Neural progenitor cell (in vitro differentiated cells): Measurements from ENCODE around the gene OLFML2B. TPM values are rescaled to one million over a fixed set of nuclear protein-coding genes. Genes with fewer than 3 reads are reported as not detected.
"Not testable (repeated sequence)": the region's sequence is repeated elsewhere in the genome, so short reads cannot be mapped to it uniquely, and the experiment has no call there.

ENCODE experiments used
- DNase-seq: peaks from one replicate; pipeline ENCODE4 v3.0.0-alpha.2; 2016; ENCODE audit warnings: low spot score
- H2AFZ ChIP-seq: fragments of 200-600 bp; sonication (generic); replicated peaks from 2 replicates; pipeline ENCODE4 v1.6.1; 2016; ENCODE audit warnings: antibody characterized with exemption
- H3F3A ChIP-seq: fragments of 200-600 bp; sonication (generic); 2 replicates; pipeline ENCODE4 v1.6.1; 2016; ENCODE audit warnings: antibody characterized with exemption, low read depth
- H3K27ac ChIP-seq: fragments of 200-600 bp; sonication (generic); 2 replicates; pipeline ENCODE4 v1.5.1; 2016; ENCODE audit warnings: mild to moderate bottlenecking
- H3K27me3 ChIP-seq: fragments of 200-600 bp; sonication (generic); 2 replicates; pipeline ENCODE4 v1.6.1; 2016; ENCODE audit warnings: mild to moderate bottlenecking, moderate library complexity
- H3K36me3 ChIP-seq: fragments of 200-600 bp; sonication (generic); 2 replicates; pipeline ENCODE4 v1.5.1; 2016
- H3K4me1 ChIP-seq: fragments of 200-600 bp; sonication (generic); 2 replicates; pipeline ENCODE4 v1.6.1; 2016; ENCODE audit warnings: mixed run types
- H3K4me2 ChIP-seq: fragments of 200-600 bp; sonication (generic); 2 replicates; pipeline ENCODE4 v1.6.1; 2016
- H3K4me3 ChIP-seq: fragments of 200-600 bp; sonication (generic); 2 replicates; pipeline ENCODE4 v1.5.1; 2016
- H3K79me2 ChIP-seq: fragments of 200-600 bp; sonication (generic); 2 replicates; pipeline ENCODE4 v1.6.1; 2016; ENCODE audit warnings: low read depth
- H3K9ac ChIP-seq: fragments of 200-600 bp; sonication (generic); 2 replicates; pipeline ENCODE4 v1.6.1; 2016
- H3K9me3 ChIP-seq: fragments of 200-600 bp; sonication (generic); 2 replicates; pipeline ENCODE4 v1.5.1; 2016; ENCODE audit warnings: low read depth
- H4K20me1 ChIP-seq: fragments of 200-600 bp; sonication (generic); 2 replicates; pipeline ENCODE4 v1.6.1; 2016; ENCODE audit warnings: low read depth
- H3K27ac Mint-ChIP-seq: 3 replicates; pipeline ENCODE4 v1.8.0; 2021; ENCODE audit warnings: mixed read lengths
- H3K27me3 Mint-ChIP-seq: 2 replicates; pipeline ENCODE4 v1.8.0; 2022; ENCODE audit warnings: low read depth, mild to moderate bottlenecking, inconsistent platforms, moderate library complexity, mixed read lengths; ENCODE audit not compliant: insufficient read depth
- H3K36me3 Mint-ChIP-seq: 3 replicates; pipeline ENCODE4 v1.8.0; 2021; ENCODE audit warnings: mixed read lengths
- H3K4me1 Mint-ChIP-seq: 3 replicates; pipeline ENCODE4 v1.8.0; 2021; ENCODE audit warnings: mixed read lengths
- H3K4me3 Mint-ChIP-seq: 3 replicates; pipeline ENCODE4 v1.8.0; 2021; ENCODE audit warnings: mild to moderate bottlenecking, moderate library complexity, mixed read lengths
- H3K9me3 Mint-ChIP-seq: 3 replicates; pipeline ENCODE4 v1.8.0; 2020; ENCODE audit warnings: mixed read lengths
- EZH2 ChIP-seq: fragments of 200-600 bp; sonication (generic); IDR thresholded peaks from 2 replicates; pipeline ENCODE4 v1.6.1; 2017; ENCODE audit warnings: antibody characterized with exemption, mild to moderate bottlenecking, moderate library complexity
- EZH2phosphoT487 ChIP-seq: fragments of 200-600 bp; sonication (generic); IDR thresholded peaks from 2 replicates; pipeline ENCODE4 v1.6.1; 2017; ENCODE audit warnings: antibody characterized with exemption
- total RNA-seq: library from RNA; depleted of rRNA; stranded (reverse); fragments of >200 nt; gene quantifications from 2 replicates; pipeline ENCODE4 v1.2.3, GENCODE V29; 2015; ENCODE audit warnings: low replicate concordance
- TF ChIP-seq, protein P1 (sequence below): fragments of 200-600 bp; sonication (generic); IDR thresholded peaks from 2 replicates; pipeline ENCODE4 v1.5.1; 2017; ENCODE audit warnings: antibody characterized with exemption, mild to moderate bottlenecking

OLFML2B gene
- total RNA-seq, 1 donor from 2014 or later = 1.3 TPM

DNA sequence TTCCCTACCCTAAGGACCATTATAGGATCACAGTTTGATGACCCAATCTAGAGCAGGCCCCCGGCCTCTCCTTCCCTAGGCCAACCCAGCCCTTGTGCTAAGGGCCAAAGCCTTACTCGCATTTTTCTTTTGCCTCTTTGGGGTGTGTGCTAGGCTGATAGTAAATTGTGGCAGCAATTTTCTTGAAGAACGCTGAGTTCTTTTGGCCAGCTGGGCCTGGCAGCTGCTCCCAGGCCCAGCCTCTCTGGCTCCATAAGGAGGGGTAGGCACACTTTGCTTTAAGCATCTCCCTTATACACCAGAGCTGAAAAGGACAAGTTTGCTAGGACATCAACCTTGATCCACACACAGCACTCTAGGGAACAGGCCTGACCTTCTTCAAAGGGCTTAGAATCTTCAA lies 4.2 kb downstream of the OLFML2B start:
- Mint-ChIP-seq H3K9me3 (no peaks in the 10 kb centered on the region), H3K36me3 (peaks cover 3% of the 10 kb centered on the region), H3K4me1 (peaks cover 21% of the 10 kb centered on the region), H3K27ac (no peak overlapping the region), H3K27me3 (peaks cover 15% of the 10 kb centered on the region), H3K4me3 (no peak overlapping the region)
- H3K4me3 ChIP-seq = no peak overlapping the region
- no peaks in the 10 kb centered on the region for H3K9me3 ChIP-seq
- H3K79me2 ChIP-seq = no peaks in the 10 kb centered on the region
- H2AFZ ChIP-seq = no peak overlapping the region
- H3K36me3 ChIP-seq = no peaks in the 10 kb centered on the region
- H3K9ac ChIP-seq = no peak overlapping the region
- TF ChIP-seq, protein P1, sequence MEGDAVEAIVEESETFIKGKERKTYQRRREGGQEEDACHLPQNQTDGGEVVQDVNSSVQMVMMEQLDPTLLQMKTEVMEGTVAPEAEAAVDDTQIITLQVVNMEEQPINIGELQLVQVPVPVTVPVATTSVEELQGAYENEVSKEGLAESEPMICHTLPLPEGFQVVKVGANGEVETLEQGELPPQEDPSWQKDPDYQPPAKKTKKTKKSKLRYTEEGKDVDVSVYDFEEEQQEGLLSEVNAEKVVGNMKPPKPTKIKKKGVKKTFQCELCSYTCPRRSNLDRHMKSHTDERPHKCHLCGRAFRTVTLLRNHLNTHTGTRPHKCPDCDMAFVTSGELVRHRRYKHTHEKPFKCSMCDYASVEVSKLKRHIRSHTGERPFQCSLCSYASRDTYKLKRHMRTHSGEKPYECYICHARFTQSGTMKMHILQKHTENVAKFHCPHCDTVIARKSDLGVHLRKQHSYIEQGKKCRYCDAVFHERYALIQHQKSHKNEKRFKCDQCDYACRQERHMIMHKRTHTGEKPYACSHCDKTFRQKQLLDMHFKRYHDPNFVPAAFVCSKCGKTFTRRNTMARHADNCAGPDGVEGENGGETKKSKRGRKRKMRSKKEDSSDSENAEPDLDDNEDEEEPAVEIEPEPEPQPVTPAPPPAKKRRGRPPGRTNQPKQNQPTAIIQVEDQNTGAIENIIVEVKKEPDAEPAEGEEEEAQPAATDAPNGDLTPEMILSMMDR = no peak
- TF ChIP-seq EZH2 = no peak
- no peak for TF ChIP-seq EZH2phosphoT487
- peaks cover 30% of the 10 kb centered on the region for H3K27me3 ChIP-seq
- H3K4me2 ChIP-seq = no peak overlapping the region
- H3K4me1 ChIP-seq = peaks cover 14% of the 10 kb centered on the region
- H4K20me1 ChIP-seq = no peaks in the 10 kb centered on the region
- DNase-seq = no peak
- no peak overlapping the region for H3K27ac ChIP-seq
- peaks cover 17% of the 10 kb centered on the region for H3F3A ChIP-seq

DNA sequence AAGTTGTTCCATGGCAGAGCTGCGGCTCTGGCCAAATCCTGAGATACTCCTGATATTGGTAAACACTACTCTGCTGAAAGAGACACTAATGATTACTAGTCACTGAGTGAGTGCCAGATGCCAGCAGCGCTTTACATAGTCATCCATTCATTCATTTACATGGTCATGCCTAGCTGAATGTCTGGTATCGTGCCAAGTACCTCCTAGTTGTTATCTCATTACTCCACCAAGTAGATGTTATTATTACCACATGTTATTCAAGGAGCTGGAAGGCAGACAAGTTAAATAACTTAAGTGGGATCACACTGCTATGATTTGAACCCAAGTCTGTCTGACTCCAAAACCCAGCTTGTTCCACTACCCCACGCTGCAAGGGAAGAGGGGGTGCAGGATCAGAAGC lies 4.7 kb downstream of the OLFML2B start:
- Histone ChIP-seq H3K4me2 (no peak overlapping the region), H3K27ac (no peak overlapping the region)
- no peak for DNase-seq

DNA sequence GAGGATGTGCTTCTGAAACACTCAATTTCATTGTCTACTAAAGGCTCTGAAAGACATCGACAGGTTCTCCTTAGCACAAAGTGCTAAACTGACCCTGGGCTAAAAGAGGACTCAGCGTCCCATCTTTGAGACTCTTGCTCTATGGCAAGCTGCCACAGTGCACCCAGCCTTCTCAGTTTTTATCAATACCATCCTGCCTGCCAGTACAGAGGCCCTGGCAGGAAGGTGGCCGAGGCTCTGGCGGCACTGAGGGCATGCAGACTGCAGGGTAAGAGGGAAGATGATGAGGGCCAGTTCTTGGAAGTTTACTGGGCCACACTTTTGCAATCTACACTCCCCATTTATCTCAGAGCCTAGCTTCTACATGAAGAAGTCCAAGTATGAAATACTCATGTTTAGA lies 5.3 kb downstream of the OLFML2B start:
- peaks cover 15% of the 10 kb centered on the region for H3K27me3 Mint-ChIP-seq
- Histone ChIP-seq H3K27ac (no peak overlapping the region), H3K36me3 (no peaks in the 10 kb centered on the region), H2AFZ (no peak overlapping the region), H3K4me2 (no peak overlapping the region), H4K20me1 (no peaks in the 10 kb centered on the region), H3K4me3 (no peak overlapping the region), H3K9ac (no peak overlapping the region), H3F3A (peaks cover 17% of the 10 kb centered on the region), H3K9me3 (no peaks in the 10 kb centered on the region), H3K4me1 (peaks cover 14% of the 10 kb centered on the region), H3K27me3 (peaks cover 21% of the 10 kb centered on the region), H3K79me2 (no peaks in the 10 kb centered on the region)
- peaks cover 6% of the 10 kb centered on the region for H3K36me3 Mint-ChIP-seq
- no peak overlapping the region for H3K27ac Mint-ChIP-seq
- peaks cover 4% of the 10 kb centered on the region for H3K9me3 Mint-ChIP-seq
- H3K4me1 Mint-ChIP-seq = peaks cover 18% of the 10 kb centered on the region
- TF ChIP-seq, protein P1 = no peak
- TF ChIP-seq EZH2 (no peak), EZH2phosphoT487 (no peak)
- DNase-seq = no peak
- H3K4me3 Mint-ChIP-seq = no peak overlapping the region

More for the DNA sequence above, 4.7 kb downstream of the OLFML2B start:
- Histone ChIP-seq H3K4me1 (peaks cover 14% of the 10 kb centered on the region), H4K20me1 (no peaks in the 10 kb centered on the region), H3K27me3 (peaks cover 26% of the 10 kb centered on the region), H3F3A (peaks cover 17% of the 10 kb centered on the region), H3K4me3 (no peak overlapping the region), H3K36me3 (no peaks in the 10 kb centered on the region), H2AFZ (no peak overlapping the region), H3K9me3 (no peaks in the 10 kb centered on the region), H3K79me2 (no peaks in the 10 kb centered on the region), H3K9ac (no peak overlapping the region)
- H3K27ac Mint-ChIP-seq = no peak overlapping the region
- H3K36me3 Mint-ChIP-seq = peaks cover 5% of the 10 kb centered on the region
- TF ChIP-seq, protein P1 = no peak
- TF ChIP-seq EZH2phosphoT487 (no peak), EZH2 (no peak)
- H3K9me3 Mint-ChIP-seq = peaks cover 2% of the 10 kb centered on the region
- peaks cover 15% of the 10 kb centered on the region for H3K27me3 Mint-ChIP-seq
- no peak overlapping the region for H3K4me3 Mint-ChIP-seq
- peaks cover 18% of the 10 kb centered on the region for H3K4me1 Mint-ChIP-seq

DNA sequence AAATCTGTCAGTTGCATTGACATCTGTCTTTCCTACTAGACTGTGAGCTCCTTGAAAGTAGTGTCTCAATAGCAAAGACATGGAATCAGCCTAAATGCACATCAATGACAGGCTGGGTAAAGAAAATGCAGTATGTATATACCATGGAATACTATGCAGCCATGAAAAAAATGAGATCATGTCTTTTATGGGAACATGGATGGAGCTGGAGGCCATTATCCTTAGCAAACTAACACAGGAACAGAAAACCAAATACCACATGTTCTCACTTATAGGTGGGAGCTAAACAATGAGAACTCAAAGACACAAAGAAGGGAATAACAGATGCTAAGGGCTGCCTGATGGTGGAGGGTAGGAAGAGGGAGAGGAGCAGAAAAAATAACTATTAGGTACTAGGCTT lies 5.9 kb downstream of the OLFML2B start:
- H3K79me2 ChIP-seq, H3K4me1 ChIP-seq, H3K27ac ChIP-seq, H3K36me3 ChIP-seq, H3K4me3 Mint-ChIP-seq, DNase-seq, H3K36me3 Mint-ChIP-seq, H3K9me3 ChIP-seq, H4K20me1 ChIP-seq, H3K4me2 ChIP-seq, H3K27ac Mint-ChIP-seq, H3K9ac ChIP-seq, H3K9me3 Mint-ChIP-seq, H2AFZ ChIP-seq, H3K4me3 ChIP-seq: not testable (repeated sequence)
- peaks cover 11% of the 10 kb centered on the region for H3F3A ChIP-seq
- peaks cover 14% of the 10 kb centered on the region for H3K27me3 Mint-ChIP-seq
- H3K4me1 Mint-ChIP-seq = peaks cover 13% of the 10 kb centered on the region
- H3K27me3 ChIP-seq = peaks cover 15% of the 10 kb centered on the region
